HG03558 (cell line): ENCODE measurements around the gene ARSA.

Experiments used
- ATAC-seq: cut with Tn5 transposase; IDR thresholded peaks from one replicate; pipeline ENCODE4 v1.9.1; 2021; ENCODE audit warnings: moderate number of reproducible peaks; ENCODE audit not compliant: unreplicated experiment; ENCODE audit errors: extremely low read depth

The ARSA gene

GRCh38 chr22:50583294-50583861 is 44.6 kb downstream of the ARSA start:
- ATAC-seq = no peak

- ATAC-seq = peak; percentile 66
Observed at GRCh38 chr22:50582493-50583293, 45.3 kb downstream of the ARSA start, which contains the start of gene CHKB. TSS of gene CHKB (minus strand) at chr22:50582849. CDS start at chr22:50582781, 68 bp downstream.

GRCh38 chr22:50581950-50582492 is 45.9 kb downstream of the ARSA start:
- no peak for ATAC-seq

GRCh38 chr22:50581031-50581949 is 46.7 kb downstream of the ARSA start:
- no peak for ATAC-seq

- ATAC-seq = no peak
Observed at GRCh38 chr22:50579752-50580151, 48.2 kb downstream of the ARSA start.

- ATAC-seq = no peak
Observed at GRCh38 chr22:50578776-50579310, 49.1 kb downstream of the ARSA start.

- no peak for ATAC-seq
Observed at GRCh38 chr22:50577987-50578775, 49.8 kb downstream of the ARSA start, which contains the start of gene CPT1B. TSS of gene CPT1B (minus strand) at chr22:50578427. CDS start at chr22:50577915, 512 bp downstream.

- no peak for ATAC-seq
Observed at GRCh38 chr22:50577697-50577986, 50.3 kb downstream of the ARSA start.

GRCh38 chr22:50576806-50577696 is 50.9 kb downstream of the ARSA start:
- ATAC-seq = no peak

- no peak for ATAC-seq
Observed at GRCh38 chr22:50576070-50576469, 51.9 kb downstream of the ARSA start.

- no peak for ATAC-seq
Observed at GRCh38 chr22:50575426-50575941, 52.5 kb downstream of the ARSA start.
